ENCODE data around the gene PAPSS1.

DNA sequence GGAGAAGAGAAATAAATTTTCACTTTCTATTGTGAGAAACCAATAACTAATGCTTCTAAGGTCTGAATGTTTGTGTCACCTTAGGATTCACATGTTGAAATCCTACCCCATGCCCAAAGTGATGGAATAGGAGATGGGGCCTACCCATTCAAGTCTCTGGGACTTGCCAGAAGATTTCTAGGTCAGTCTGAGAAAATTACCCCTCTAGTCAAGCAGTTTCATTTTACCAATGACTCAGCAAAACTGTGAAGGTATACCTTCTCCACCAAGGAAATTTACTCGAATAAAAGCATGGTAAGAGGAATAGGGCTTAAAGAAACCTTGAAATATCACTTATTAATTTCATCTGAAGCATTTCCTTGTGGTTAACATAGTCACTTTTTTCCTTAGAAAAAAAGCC is 23.5 kb upstream of the PAPSS1 start:
- TF ChIP-seq, protein P1, sequence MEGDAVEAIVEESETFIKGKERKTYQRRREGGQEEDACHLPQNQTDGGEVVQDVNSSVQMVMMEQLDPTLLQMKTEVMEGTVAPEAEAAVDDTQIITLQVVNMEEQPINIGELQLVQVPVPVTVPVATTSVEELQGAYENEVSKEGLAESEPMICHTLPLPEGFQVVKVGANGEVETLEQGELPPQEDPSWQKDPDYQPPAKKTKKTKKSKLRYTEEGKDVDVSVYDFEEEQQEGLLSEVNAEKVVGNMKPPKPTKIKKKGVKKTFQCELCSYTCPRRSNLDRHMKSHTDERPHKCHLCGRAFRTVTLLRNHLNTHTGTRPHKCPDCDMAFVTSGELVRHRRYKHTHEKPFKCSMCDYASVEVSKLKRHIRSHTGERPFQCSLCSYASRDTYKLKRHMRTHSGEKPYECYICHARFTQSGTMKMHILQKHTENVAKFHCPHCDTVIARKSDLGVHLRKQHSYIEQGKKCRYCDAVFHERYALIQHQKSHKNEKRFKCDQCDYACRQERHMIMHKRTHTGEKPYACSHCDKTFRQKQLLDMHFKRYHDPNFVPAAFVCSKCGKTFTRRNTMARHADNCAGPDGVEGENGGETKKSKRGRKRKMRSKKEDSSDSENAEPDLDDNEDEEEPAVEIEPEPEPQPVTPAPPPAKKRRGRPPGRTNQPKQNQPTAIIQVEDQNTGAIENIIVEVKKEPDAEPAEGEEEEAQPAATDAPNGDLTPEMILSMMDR (IDR thresholded peaks at IDR 0.05), result no peak
- TF ChIP-seq EZH2phosphoT487 (IDR thresholded peaks at IDR 0.05), result no peak
- no peak for TF ChIP-seq EZH2 (IDR thresholded peaks at IDR 0.05)

Measured in neural progenitor cell (in vitro differentiated cells).